ENCODE data around the gene DNMBP. TPM values are rescaled to one million over a fixed set of nuclear protein-coding genes. Genes with fewer than 3 reads are reported as not detected.

Gene DNMBP
- polyA plus RNA-seq, 2 of the 4 experiments (the other 2 are of a cell fraction): 13.7 to 20.3 TPM

GRCh38 chr10:99930731-99931550 lies 78.8 kb downstream of the DNMBP start:
- peaks cover 66% of the 10 kb centered on the region for H3K4me1 ChIP-seq
- ChIA-PET POLR2A (interaction anchor here (0.6 to 2.3 kb wide), 6 partner anchors 9 to 79 kb away, joined by 3 to 13 read pairs (median 4); partner anchors contain the start of gene DNMBP), CTCF (interaction anchor here (0.5 to 2.1 kb wide), 9 partner anchors 10 to 162 kb away, joined by 3 to 11 read pairs (median 5); partner anchors contain the start of gene DNMBP)
- DNase-seq (ENCODE audit: low read depth in 1 of 2, low spot score in 1 of 2) (peak; percentile 71 to 75), ATAC-seq (peak; percentile 80 to 89), FAIRE-seq (no peak)
- H3K4me2 ChIP-seq: peak overlapping the region; percentile 92
- 2% methylated on average over 9 of the region's 9 CpGs for WGBS (ENCODE audit: missing lambda C conversion rate)
- H3K27ac ChIP-seq: peak overlapping the region; percentile 84
- H3K4me3 ChIP-seq: peak overlapping the region; percentile 42
- no peaks in the 10 kb centered on the region for H3K9me3 ChIP-seq
- no peak for TF ChIP-seq MAFK (IDR thresholded peaks at IDR 0.05; ENCODE audit: partially characterized antibody)
- TF ChIP-seq, protein P1, sequence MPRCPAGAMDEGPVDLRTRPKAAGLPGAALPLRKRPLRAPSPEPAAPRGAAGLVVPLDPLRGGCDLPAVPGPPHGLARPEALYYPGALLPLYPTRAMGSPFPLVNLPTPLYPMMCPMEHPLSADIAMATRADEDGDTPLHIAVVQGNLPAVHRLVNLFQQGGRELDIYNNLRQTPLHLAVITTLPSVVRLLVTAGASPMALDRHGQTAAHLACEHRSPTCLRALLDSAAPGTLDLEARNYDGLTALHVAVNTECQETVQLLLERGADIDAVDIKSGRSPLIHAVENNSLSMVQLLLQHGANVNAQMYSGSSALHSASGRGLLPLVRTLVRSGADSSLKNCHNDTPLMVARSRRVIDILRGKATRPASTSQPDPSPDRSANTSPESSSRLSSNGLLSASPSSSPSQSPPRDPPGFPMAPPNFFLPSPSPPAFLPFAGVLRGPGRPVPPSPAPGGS (IDR thresholded peaks at IDR 0.05): no peak
- no peak for TF ChIP-seq PHF8 (IDR thresholded peaks at IDR 0.05; ENCODE audit: borderline replicate concordance, low read depth)
- no peak for TF ChIP-seq SMC3 (IDR thresholded peaks at IDR 0.05)
- no peak for TF ChIP-seq MYC (IDR thresholded peaks at IDR 0.05; ENCODE audit: borderline replicate concordance, low read length)
- TF ChIP-seq RARB (CRISPR knock-in tag; IDR thresholded peaks at IDR 0.05): no peak
- TF ChIP-seq, protein P2, sequence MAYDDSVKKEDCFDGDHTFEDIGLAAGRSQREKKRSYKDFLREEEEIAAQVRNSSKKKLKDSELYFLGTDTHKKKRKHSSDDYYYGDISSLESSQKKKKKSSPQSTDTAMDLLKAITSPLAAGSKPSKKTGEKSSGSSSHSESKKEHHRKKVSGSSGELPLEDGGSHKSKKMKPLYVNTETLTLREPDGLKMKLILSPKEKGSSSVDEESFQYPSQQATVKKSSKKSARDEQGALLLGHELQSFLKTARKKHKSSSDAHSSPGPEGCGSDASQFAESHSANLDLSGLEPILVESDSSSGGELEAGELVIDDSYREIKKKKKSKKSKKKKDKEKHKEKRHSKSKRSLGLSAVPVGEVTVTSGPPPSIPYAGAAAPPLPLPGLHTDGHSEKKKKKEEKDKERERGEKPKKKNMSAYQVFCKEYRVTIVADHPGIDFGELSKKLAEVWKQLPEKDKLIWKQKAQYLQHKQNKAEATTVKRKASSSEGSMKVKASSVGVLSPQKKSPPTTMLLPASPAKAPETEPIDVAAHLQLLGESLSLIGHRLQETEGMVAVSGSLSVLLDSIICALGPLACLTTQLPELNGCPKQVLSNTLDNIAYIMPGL (CRISPR knock-in tag; IDR thresholded peaks at IDR 0.05; ENCODE audit: borderline replicate concordance): no peak
- TF ChIP-seq HES2 (IDR thresholded peaks at IDR 0.05): no peak
- no peak for TF ChIP-seq FOSB (CRISPR knock-in tag; IDR thresholded peaks at IDR 0.05)
- TF ChIP-seq KDM5A (IDR thresholded peaks at IDR 0.05): no peak
- no peak for TF ChIP-seq POLR2AphosphoS2 (conservative IDR thresholded peaks at IDR 0.05; ENCODE audit: low read length)
- TF ChIP-seq HOXA7 (CRISPR knock-in tag; IDR thresholded peaks at IDR 0.05): no peak
- no peak for TF ChIP-seq ZSCAN20 (CRISPR knock-in tag; IDR thresholded peaks at IDR 0.05)
- TF ChIP-seq ZFP36 (IDR thresholded peaks at IDR 0.05; ENCODE audit: borderline replicate concordance, partially characterized antibody): no peak
- no peak for TF ChIP-seq CHD4 (IDR thresholded peaks at IDR 0.05; ENCODE audit: borderline replicate concordance)
- peak in 1 of 2 experiments; percentile 36; a peak in 1 of 5 replicates for TF ChIP-seq EP300 (IDR thresholded peaks at IDR 0.05)
- TF ChIP-seq NFE2L2 (conservative IDR thresholded peaks at IDR 0.05; ENCODE audit: low read length): no peak
- no peak for TF ChIP-seq REST (IDR thresholded peaks at IDR 0.05)
- no peak for TF ChIP-seq CBX8 (IDR thresholded peaks at IDR 0.05)
- no peak for TF ChIP-seq CHD2 (IDR thresholded peaks at IDR 0.05; ENCODE audit: low read length, partially characterized antibody)
- TF ChIP-seq HOXB13 (CRISPR knock-in tag; IDR thresholded peaks at IDR 0.05; ENCODE audit: low read depth): no peak
- TF ChIP-seq EHMT2 (IDR thresholded peaks at IDR 0.05; ENCODE audit: low read depth): no peak
- TF ChIP-seq, protein P3, sequence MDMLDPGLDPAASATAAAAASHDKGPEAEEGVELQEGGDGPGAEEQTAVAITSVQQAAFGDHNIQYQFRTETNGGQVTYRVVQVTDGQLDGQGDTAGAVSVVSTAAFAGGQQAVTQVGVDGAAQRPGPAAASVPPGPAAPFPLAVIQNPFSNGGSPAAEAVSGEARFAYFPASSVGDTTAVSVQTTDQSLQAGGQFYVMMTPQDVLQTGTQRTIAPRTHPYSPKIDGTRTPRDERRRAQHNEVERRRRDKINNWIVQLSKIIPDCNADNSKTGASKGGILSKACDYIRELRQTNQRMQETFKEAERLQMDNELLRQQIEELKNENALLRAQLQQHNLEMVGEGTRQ (IDR thresholded peaks at IDR 0.05): no peak
- peak; percentile 71 for TF ChIP-seq JUNB (IDR thresholded peaks at IDR 0.05)
- no peak for TF ChIP-seq NR3C1 (IDR thresholded peaks at IDR 0.05)
- no peak for TF ChIP-seq MAZ (IDR thresholded peaks at IDR 0.05; ENCODE audit: borderline replicate concordance, low read depth, low read length)
- 0 out of 2 replicates have a peak, but pooled peaks have one; percentile 18 for TF ChIP-seq MAX (IDR thresholded peaks at IDR 0.05)
- TF ChIP-seq ELK1 (IDR thresholded peaks at IDR 0.05; ENCODE audit: low read depth, low read length): no peak
- no peak for TF ChIP-seq FOSL2 (IDR thresholded peaks at IDR 0.05)
- peak; percentile 66 for TF ChIP-seq FOSL2 (CRISPR knock-in tag; IDR thresholded peaks at IDR 0.05)
- TF ChIP-seq RAD21 (conservative IDR thresholded peaks at IDR 0.05 in 1 of 2, IDR thresholded peaks at IDR 0.05 in 1 of 2): no peak
